ENCODE measurements around the gene APBA2.

APBA2 gene

DNA sequence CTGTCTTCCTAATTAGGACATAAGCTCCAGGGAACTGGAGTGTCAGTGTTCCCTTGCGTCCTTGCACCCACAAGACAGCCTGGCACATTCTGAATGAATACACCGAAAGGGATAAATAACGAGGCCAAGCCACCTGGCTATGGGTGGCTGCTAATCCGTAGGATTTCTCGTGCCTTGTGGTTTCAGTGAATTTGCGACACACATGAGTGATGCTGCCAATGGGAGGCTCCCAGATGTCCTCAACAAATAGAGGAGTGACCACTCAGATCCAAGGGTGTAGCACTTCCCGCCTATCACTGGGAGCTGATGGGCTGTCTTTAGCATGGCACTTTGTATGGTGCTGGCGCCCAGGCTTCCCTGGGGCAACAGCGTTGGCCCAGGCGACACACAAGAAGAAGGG is 43.4 kb downstream of the APBA2 start:
- no peak overlapping the region for H3K4me3 Mint-ChIP-seq
- peaks cover 4% of the 10 kb centered on the region for H3K27me3 Mint-ChIP-seq (ENCODE audit: low read depth)
- no peak for TF ChIP-seq CTCF (IDR thresholded peaks at IDR 0.05; ENCODE audit: unreplicated experiment in 3 of 3)
- no peaks in the 10 kb centered on the region for H3K4me1 Mint-ChIP-seq
- no peak overlapping the region for H3K27ac Mint-ChIP-seq
- peaks cover 46% of the 10 kb centered on the region for H3K36me3 Mint-ChIP-seq (ENCODE audit: low read depth)
- H3K9me3 Mint-ChIP-seq = peaks cover 2% of the 10 kb centered on the region

DNA sequence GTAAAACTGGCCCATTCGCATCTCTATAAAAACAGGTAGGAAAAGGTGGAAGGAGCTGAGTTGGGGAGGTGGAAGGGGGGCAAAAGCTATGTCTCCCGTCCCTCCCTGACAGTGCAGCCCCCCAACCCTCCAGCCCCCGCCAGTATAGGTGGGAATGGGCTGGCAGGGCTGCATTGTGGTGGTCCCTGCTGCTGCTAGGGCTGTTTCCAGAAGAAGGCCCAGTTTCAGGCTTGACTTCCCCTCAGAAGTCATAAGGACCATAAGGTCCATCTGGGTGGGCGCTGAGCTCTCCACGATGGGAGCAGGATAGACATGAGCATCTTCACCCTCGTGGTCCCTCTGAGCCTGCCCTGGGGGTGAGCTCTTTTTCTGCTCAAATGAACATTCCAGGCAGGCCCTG is 44.2 kb downstream of the APBA2 start:
- no peak overlapping the region for H3K4me3 Mint-ChIP-seq
- peaks cover 2% of the 10 kb centered on the region for H3K9me3 Mint-ChIP-seq
- H3K27ac Mint-ChIP-seq = no peak overlapping the region
- peaks cover 38% of the 10 kb centered on the region for H3K36me3 Mint-ChIP-seq (ENCODE audit: low read depth)
- H3K27me3 Mint-ChIP-seq (ENCODE audit: low read depth) = peaks cover 4% of the 10 kb centered on the region
- TF ChIP-seq CTCF (IDR thresholded peaks at IDR 0.05; ENCODE audit: unreplicated experiment in 3 of 3) = no peak
- no peaks in the 10 kb centered on the region for H3K4me1 Mint-ChIP-seq

DNA sequence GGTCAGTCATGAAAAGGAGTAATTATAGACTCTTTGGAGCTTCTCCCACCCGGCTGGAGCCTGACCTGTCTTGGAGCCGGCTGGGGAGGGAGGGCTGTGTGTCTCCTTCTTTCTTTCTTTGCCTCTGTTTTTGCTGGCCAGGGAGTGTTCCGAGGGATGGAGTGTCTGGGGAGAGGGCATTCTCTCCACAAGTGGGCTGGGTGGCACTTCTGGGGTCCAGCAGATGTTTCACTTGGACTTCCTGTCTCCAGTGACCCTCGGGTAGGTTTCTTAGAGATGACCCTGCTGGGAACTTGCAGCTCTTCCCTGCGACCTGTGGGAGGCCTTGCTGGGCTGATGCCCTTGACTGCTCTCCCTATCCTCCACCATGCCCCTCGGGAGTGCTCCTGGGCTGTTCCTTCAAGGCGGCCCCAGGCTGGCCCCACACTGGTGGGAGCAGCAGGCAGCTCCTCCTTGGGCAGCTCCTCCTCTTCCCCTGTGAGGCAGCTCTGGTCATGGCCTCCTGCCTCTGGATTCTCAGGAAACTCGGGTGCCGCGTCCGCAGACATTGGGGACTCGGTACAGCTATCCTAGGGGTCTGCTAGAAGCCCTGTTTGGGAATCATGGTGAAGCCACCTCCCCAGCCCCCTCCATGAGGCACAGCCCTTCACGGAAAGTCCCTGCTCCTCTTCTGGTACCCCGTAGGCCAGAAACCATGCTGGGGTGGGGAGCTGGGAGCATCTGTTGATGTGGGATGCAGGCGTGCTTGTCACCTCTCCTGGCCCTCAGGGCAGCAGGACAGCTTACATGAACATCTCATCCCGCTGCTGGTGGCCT is 44.9 kb downstream of the APBA2 start:
- Mint-ChIP-seq H3K36me3 (ENCODE audit: low read depth) (peaks cover 36% of the 10 kb centered on the region), H3K9me3 (peaks cover 2% of the 10 kb centered on the region), H3K4me3 (no peak overlapping the region), H3K4me1 (no peaks in the 10 kb centered on the region), H3K27ac (no peak overlapping the region), H3K27me3 (ENCODE audit: low read depth) (peaks cover 4% of the 10 kb centered on the region)
- TF ChIP-seq CTCF (IDR thresholded peaks at IDR 0.05; ENCODE audit: unreplicated experiment in 3 of 3) = no peak

GRCh38 chr15:28931828-28932227 is 46.1 kb downstream of the APBA2 start:
- Mint-ChIP-seq H3K9me3 (peaks cover 2% of the 10 kb centered on the region), H3K4me1 (no peaks in the 10 kb centered on the region), H3K27me3 (ENCODE audit: low read depth) (peaks cover 4% of the 10 kb centered on the region), H3K27ac (no peak overlapping the region), H3K36me3 (ENCODE audit: low read depth) (peaks cover 36% of the 10 kb centered on the region), H3K4me3 (no peak overlapping the region)
- TF ChIP-seq CTCF (IDR thresholded peaks at IDR 0.05; ENCODE audit: unreplicated experiment in 3 of 3) = no peak

DNA sequence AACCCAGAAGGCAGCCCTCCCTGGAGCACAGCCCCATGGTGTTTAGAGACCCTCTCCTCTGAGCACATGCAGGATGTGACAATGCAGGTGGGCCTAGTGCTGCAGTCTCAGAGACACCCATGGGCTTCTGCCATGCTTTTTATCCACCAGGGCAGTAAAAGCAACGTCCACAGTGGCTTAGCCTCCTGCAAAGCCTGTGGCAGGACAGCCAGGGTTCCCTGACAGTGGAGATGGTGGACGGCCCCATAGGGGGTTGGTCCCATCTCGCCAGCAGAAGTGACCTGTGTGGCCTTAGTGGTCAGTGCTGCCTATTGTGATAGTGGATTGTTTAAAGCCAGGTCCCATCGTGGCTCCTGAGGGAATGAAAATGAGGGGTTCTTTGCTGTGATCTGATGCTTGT is 46.6 kb downstream of the APBA2 start:
- Mint-ChIP-seq H3K36me3 (ENCODE audit: low read depth) (peaks cover 32% of the 10 kb centered on the region), H3K27me3 (ENCODE audit: low read depth) (peaks cover 4% of the 10 kb centered on the region), H3K4me1 (no peaks in the 10 kb centered on the region), H3K9me3 (peaks cover 2% of the 10 kb centered on the region), H3K4me3 (no peak overlapping the region), H3K27ac (no peak overlapping the region)
- TF ChIP-seq CTCF (IDR thresholded peaks at IDR 0.05; ENCODE audit: unreplicated experiment in 3 of 3) = no peak
